ENCODE results near the gene ATXN7L3B. TPM values are rescaled to one million over a fixed set of nuclear protein-coding genes. Genes with fewer than 3 reads are reported as not detected.
A peak's percentile ranks its signal among the peaks of the same experiment; 100 is the strongest.

The ATXN7L3B gene
- total RNA-seq, 1 donor from 2014 or later, result 30.6 TPM

DNA sequence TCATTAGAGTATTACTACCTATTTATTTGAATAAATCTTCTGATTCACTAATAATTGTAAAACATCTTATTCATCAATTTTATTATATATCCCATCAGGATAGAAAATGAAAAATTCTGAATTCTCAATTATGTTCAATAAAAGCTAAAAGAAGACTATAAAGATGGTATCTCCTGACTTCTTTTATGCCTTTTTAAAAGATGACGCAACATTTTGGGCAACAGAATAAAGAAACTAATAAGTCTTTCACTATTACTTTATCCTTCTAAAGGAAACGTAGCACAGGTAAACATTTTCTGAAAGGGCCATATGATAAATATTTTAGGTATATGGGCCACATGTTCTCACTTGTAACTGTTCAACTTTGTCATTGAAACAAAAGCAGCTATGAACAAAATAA is 10.1 kb upstream of the ATXN7L3B start:
- Mint-ChIP-seq H3K4me3 (ENCODE audit: unreplicated experiment) (no peak overlapping the region), H3K27ac (ENCODE audit: unreplicated experiment) (no peak overlapping the region), H3K36me3 (ENCODE audit: low read depth, unreplicated experiment) (no peaks in the 10 kb centered on the region), H3K27me3 (ENCODE audit: low read depth, unreplicated experiment) (no peaks in the 10 kb centered on the region), H3K9me3 (ENCODE audit: unreplicated experiment) (no peaks in the 10 kb centered on the region), H3K4me1 (ENCODE audit: low read depth, unreplicated experiment) (no peaks in the 10 kb centered on the region)
- Histone ChIP-seq H3K27ac (ENCODE audit: low read depth, low read length) (no peak overlapping the region), H3K79me2 (ENCODE audit: insufficient read depth, low read length) (no peaks in the 10 kb centered on the region), H3K4me3 (ENCODE audit: insufficient read depth, low read depth, low read length) (no peak overlapping the region), H3K9ac (ENCODE audit: low read length) (no peak overlapping the region), H3K4me2 (ENCODE audit: low read length) (no peak overlapping the region), H3K36me3 (ENCODE audit: insufficient read depth, low read length) (no peaks in the 10 kb centered on the region), H2AFZ (ENCODE audit: low read depth, low read length) (no peak overlapping the region), H3K4me1 (ENCODE audit: insufficient read depth, low read length) (no peaks in the 10 kb centered on the region), H3K9me3 (ENCODE audit: insufficient read depth, low read depth, low read length) (no peaks in the 10 kb centered on the region), H3K27me3 (ENCODE audit: insufficient read depth, low read length) (no peaks in the 10 kb centered on the region), H4K20me1 (ENCODE audit: insufficient read depth, low read length) (no peaks in the 10 kb centered on the region)
- FAIRE-seq, result peak; percentile 20
- DNase-seq (ENCODE audit: low read depth), result no peak
- TF ChIP-seq EZH2 (IDR thresholded peaks at IDR 0.05; ENCODE audit: insufficient read depth, low read length), result no peak
- TF ChIP-seq, protein P1, sequence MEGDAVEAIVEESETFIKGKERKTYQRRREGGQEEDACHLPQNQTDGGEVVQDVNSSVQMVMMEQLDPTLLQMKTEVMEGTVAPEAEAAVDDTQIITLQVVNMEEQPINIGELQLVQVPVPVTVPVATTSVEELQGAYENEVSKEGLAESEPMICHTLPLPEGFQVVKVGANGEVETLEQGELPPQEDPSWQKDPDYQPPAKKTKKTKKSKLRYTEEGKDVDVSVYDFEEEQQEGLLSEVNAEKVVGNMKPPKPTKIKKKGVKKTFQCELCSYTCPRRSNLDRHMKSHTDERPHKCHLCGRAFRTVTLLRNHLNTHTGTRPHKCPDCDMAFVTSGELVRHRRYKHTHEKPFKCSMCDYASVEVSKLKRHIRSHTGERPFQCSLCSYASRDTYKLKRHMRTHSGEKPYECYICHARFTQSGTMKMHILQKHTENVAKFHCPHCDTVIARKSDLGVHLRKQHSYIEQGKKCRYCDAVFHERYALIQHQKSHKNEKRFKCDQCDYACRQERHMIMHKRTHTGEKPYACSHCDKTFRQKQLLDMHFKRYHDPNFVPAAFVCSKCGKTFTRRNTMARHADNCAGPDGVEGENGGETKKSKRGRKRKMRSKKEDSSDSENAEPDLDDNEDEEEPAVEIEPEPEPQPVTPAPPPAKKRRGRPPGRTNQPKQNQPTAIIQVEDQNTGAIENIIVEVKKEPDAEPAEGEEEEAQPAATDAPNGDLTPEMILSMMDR (IDR thresholded peaks at IDR 0.05; ENCODE audit: insufficient read depth, low read depth, low read length), result no peak

DNA sequence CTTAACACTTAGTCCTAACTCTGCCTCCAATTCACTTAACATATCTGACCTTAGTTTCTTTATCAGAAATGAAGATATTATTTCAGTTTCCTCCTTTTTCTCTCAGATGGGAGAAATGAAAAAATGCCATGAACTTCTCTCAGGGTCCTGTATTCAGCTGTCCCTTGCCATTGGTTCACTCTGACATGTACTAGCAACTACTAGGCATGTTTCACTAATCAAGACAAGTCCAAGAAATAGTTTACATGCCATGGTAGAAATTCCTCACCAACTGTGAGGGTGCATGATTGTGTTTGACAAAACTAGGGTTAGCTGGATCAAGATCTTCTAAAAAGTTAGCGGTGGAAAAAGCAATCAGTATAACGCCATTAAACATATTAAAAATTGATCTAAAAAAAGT is 7.0 kb upstream of the ATXN7L3B start:
- Histone ChIP-seq H2AFZ (ENCODE audit: low read depth, low read length) (no peak overlapping the region), H3K4me1 (ENCODE audit: insufficient read depth, low read length) (no peaks in the 10 kb centered on the region), H3K4me2 (ENCODE audit: low read length) (no peak overlapping the region), H3K27ac (ENCODE audit: low read depth, low read length) (no peak overlapping the region), H3K9me3 (ENCODE audit: insufficient read depth, low read depth, low read length) (no peaks in the 10 kb centered on the region), H3K9ac (ENCODE audit: low read length) (no peak overlapping the region), H3K79me2 (ENCODE audit: insufficient read depth, low read length) (no peaks in the 10 kb centered on the region), H3K36me3 (ENCODE audit: insufficient read depth, low read length) (no peaks in the 10 kb centered on the region), H3K4me3 (ENCODE audit: insufficient read depth, low read depth, low read length) (no peak overlapping the region), H4K20me1 (ENCODE audit: insufficient read depth, low read length) (no peaks in the 10 kb centered on the region), H3K27me3 (ENCODE audit: insufficient read depth, low read length) (no peaks in the 10 kb centered on the region)
- FAIRE-seq (no peak), DNase-seq (ENCODE audit: low read depth) (no peak)
- Mint-ChIP-seq H3K9me3 (ENCODE audit: unreplicated experiment) (no peaks in the 10 kb centered on the region), H3K4me1 (ENCODE audit: low read depth, unreplicated experiment) (no peaks in the 10 kb centered on the region), H3K36me3 (ENCODE audit: low read depth, unreplicated experiment) (no peaks in the 10 kb centered on the region), H3K4me3 (ENCODE audit: unreplicated experiment) (no peak overlapping the region), H3K27ac (ENCODE audit: unreplicated experiment) (no peak overlapping the region), H3K27me3 (ENCODE audit: low read depth, unreplicated experiment) (no peaks in the 10 kb centered on the region)
- TF ChIP-seq EZH2 (IDR thresholded peaks at IDR 0.05; ENCODE audit: insufficient read depth, low read length), result no peak
- TF ChIP-seq, protein P1 (IDR thresholded peaks at IDR 0.05; ENCODE audit: insufficient read depth, low read depth, low read length), result no peak

DNA sequence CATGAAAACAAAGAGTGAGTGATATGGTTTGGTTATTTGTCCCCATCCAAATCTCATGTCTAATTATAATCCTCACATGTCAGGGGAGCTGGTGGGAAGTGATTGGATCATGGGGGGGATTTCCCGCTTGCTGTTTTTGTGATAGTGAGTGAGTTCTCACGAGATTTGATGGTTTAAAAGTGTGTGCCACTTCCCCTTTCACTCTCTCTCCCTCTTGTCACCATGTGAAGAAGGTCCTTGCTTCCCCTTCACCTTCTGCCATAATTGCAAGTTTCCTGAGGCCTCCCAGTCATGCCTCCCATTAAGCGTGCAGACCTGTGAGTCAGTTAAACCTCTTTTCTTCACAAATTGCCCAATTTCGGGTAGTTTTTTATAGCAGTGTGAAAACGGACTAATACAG is 2.1 kb upstream of the ATXN7L3B start:
- no peaks in the 10 kb centered on the region for H3K9me3 Mint-ChIP-seq (ENCODE audit: unreplicated experiment)
- H3K4me3 Mint-ChIP-seq (ENCODE audit: unreplicated experiment), result no peak overlapping the region
- DNase-seq (ENCODE audit: low read depth) (no peak), FAIRE-seq (no peak)
- Histone ChIP-seq H3K9ac (ENCODE audit: low read length) (no peak overlapping the region), H3K27ac (ENCODE audit: low read depth, low read length) (no peak overlapping the region), H3K4me1 (ENCODE audit: insufficient read depth, low read length) (peaks cover 20% of the 10 kb centered on the region), H3K4me3 (ENCODE audit: insufficient read depth, low read depth, low read length) (no peak overlapping the region), H3K4me2 (ENCODE audit: low read length) (no peak overlapping the region), H3K36me3 (ENCODE audit: insufficient read depth, low read length) (peaks cover 5% of the 10 kb centered on the region), H3K27me3 (ENCODE audit: insufficient read depth, low read length) (no peaks in the 10 kb centered on the region), H2AFZ (ENCODE audit: low read depth, low read length) (no peak overlapping the region), H4K20me1 (ENCODE audit: insufficient read depth, low read length) (peaks cover 21% of the 10 kb centered on the region), H3K79me2 (ENCODE audit: insufficient read depth, low read length) (peaks cover 29% of the 10 kb centered on the region), H3K9me3 (ENCODE audit: insufficient read depth, low read depth, low read length) (no peaks in the 10 kb centered on the region)
- peaks cover 11% of the 10 kb centered on the region for H3K36me3 Mint-ChIP-seq (ENCODE audit: low read depth, unreplicated experiment)
- H3K4me1 Mint-ChIP-seq (ENCODE audit: low read depth, unreplicated experiment), result peaks cover 20% of the 10 kb centered on the region
- no peak overlapping the region for H3K27ac Mint-ChIP-seq (ENCODE audit: unreplicated experiment)
- no peak for TF ChIP-seq EZH2 (IDR thresholded peaks at IDR 0.05; ENCODE audit: insufficient read depth, low read length)
- TF ChIP-seq, protein P1 (IDR thresholded peaks at IDR 0.05; ENCODE audit: insufficient read depth, low read depth, low read length), result no peak
- H3K27me3 Mint-ChIP-seq (ENCODE audit: low read depth, unreplicated experiment), result no peaks in the 10 kb centered on the region

All from astrocyte (in vitro differentiated cells and primary cell).